HG03442 (cell line): Measurements from ENCODE around the gene ATM.

Source experiments
- ATAC-seq: cut with Tn5 transposase; IDR thresholded peaks from one replicate; pipeline ENCODE4 v1.9.1; 2021; ENCODE audit warnings: mild to moderate bottlenecking, moderate library complexity; ENCODE audit not compliant: unreplicated experiment

Gene ATM

DNA sequence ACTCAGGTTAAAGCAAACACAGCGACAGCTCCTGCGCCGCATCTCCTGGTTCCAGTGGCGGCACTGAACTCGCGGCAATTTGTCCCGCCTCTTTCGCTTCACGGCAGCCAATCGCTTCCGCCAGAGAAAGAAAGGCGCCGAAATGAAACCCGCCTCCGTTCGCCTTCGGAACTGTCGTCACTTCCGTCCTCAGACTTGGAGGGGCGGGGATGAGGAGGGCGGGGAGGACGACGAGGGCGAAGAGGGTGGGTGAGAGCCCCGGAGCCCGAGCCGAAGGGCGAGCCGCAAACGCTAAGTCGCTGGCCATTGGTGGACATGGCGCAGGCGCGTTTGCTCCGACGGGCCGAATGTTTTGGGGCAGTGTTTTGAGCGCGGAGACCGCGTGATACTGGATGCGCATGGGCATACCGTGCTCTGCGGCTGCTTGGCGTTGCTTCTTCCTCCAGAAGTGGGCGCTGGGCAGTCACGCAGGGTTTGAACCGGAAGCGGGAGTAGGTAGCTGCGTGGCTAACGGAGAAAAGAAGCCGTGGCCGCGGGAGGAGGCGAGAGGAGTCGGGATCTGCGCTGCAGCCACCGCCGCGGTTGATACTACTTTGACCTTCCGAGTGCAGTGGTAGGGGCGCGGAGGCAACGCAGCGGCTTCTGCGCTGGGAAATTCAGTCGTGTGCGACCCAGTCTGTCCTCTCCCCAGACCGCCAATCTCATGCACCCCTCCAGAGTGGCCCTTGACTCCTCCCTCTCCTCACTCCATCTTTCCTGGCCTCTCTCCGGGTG lies at the start of gene ATM, which contains the start of gene NPAT:
Gene ATM (plus strand): TSS at position 494 of the 774 bp plus-strand sequence. CDS start 4,558 bp downstream, outside the sequence.
Gene NPAT (minus strand): TSS at position 65 of the 774 bp plus-strand sequence. CDS start 102 bp downstream, outside the sequence.
- peak; percentile 80 for ATAC-seq

- ATAC-seq = no peak
These were observed 45.3 kb upstream of the ATM start for GRCh38 chr11:108177570-108177969.

DNA sequence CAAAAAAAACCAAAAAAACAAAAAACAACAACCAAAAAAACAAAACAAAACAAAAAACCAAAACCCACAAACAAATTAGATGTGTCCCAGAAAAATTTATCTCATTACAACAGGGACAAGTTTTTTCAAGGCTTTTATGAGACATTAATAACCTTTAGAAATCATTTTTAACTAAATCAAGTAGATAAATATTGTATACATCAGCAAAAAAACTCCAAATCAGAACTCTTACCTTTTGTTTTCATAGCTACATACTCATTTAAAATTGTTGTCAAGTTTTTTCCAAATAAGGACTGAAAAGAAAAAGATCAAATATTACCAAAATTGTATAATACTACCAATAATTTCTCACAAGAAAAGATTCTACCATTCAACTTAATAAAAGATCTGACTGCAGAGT lies 29.1 kb upstream of the ATM start:
- ATAC-seq = no peak

GRCh38 chr11:108196901-108197300 lies 26.0 kb upstream of the ATM start:
- no peak for ATAC-seq

DNA sequence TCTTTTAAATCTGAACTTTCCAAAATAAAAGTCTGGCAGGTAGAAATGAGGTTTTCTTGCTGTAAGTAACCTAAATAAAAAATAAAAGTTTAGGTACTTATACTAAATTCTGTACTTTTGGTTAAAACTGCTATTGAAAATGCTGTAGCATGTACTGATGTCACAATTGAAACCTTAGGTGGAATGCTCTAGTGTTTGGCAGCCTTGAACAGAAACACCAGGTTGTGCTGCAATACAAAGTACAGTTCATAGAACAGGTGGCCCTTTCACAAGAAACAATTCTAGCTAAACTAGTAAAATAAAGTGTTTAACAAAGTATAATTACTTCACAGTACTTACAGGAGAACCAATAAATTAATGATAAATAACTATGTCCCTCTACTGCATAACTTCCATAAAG lies 25.5 kb upstream of the ATM start:
- ATAC-seq = no peak

DNA sequence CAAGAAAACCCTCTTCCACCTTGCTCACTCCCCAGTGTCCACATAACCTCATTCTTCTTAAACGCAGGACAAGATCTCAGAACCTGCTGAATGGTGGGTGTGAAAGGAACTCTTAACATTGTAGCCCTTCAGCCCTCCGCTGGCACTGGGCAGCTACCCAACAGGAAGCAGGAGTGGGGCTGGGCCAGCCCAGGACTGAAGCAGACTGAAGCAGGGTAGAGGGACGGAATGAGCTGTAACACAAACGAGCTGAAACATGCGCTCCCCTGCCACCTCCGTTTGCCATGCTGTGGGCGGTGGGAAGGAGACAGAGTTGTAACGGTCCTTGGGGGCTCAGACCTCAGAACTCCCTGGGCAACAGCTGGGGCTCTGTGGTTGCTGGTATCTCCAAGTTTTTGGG lies 24.0 kb upstream of the ATM start:
- no peak for ATAC-seq

GRCh38 chr11:108199446-108200321 lies 23.2 kb upstream of the ATM start:
- ATAC-seq = peak; percentile 86

GRCh38 chr11:108203075-108203474 lies 19.8 kb upstream of the ATM start:
- no peak for ATAC-seq

DNA sequence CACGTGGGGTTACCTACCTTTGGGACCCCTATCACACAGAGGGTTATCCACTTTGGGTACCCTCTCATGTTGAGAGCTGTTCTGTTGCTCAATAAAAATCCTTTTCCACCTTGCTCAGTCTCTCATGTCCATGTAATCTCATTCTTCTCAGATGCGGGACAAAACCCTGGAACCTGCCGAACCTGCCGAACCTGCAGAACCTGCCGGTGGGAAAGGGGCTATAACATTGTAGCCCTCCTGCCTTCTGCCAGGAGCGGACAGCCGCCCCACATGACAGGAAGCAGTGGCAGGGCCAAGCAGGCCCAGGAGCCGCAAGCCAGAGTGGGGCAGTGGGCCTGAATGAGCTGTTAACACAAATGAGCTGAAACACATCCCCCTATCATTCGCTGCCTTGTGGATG lies 18.5 kb upstream of the ATM start:
- no peak for ATAC-seq

DNA sequence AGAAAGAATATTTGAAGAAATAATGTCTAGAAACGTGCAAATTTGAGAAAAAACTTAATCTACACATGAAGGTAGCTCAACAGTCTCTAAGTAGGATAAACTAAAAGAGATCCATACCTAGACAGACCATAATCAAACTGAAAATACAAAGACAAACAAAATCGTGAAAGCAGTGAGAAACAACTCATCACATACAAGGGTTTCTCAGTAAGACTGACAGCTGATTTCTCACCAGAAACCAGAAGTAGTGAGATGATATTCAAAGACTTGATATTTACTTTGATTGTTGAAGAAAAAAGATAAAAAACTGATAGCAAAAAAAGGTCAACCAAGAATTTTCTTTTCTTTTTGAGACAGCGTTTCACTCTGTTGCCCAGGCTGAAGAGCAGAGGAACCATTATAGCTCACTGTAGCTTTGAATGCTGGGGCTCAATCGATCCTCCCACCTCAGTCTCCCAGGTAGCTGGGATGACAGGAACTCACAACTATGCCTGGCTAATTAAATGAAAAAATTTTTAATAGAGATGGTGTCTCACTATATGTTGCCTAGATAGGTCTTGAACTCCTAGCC lies 17.9 kb upstream of the ATM start:
- ATAC-seq = no peak

- no peak for ATAC-seq
These were observed 16.7 kb upstream of the ATM start for GRCh38 chr11:108206171-108206570.

GRCh38 chr11:108206969-108207682 lies 15.7 kb upstream of the ATM start:
- ATAC-seq = no peak

DNA sequence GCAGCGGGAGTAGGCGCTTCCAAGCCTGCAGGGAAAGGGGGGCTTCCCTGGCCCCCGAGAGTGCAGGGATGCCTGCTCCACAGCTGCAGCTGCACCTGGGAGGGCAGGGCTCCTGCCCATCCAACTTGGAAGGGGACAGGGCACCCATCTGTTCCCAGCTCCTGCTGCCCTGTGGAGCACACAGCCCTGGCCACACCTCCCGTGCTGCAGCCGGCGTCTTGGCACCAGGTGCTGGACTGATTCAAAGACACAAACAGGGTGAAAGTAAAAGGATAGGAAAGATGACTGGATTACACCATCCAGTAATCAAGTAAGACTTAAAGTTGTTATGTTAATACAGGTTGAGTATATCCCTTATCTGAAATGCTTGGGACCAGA lies 15.2 kb upstream of the ATM start:
- no peak for ATAC-seq

DNA sequence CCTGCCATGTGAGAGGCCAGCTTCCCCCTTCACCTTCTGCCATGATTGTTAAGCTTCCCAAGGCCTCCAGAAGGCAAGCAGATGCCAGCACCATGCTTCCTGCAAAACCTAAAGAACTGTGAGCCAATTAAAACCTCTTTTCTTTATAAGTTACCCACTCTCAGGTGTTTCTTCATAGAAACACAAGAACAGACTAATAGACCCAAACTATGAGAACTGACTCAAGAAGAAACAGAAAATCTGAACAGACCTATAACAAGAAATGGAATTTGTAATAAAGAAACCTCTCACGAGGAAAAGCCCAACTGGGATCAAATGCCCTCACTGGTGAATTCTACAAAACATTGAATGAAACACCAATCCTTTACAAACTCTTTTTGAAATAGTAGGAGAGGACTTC lies 12.4 kb upstream of the ATM start:
- no peak for ATAC-seq

- ATAC-seq = no peak
These were observed 9.1 kb upstream of the ATM start for GRCh38 chr11:108213784-108214183.

GRCh38 chr11:108216988-108217387 lies 5.9 kb upstream of the ATM start:
- no peak for ATAC-seq

DNA sequence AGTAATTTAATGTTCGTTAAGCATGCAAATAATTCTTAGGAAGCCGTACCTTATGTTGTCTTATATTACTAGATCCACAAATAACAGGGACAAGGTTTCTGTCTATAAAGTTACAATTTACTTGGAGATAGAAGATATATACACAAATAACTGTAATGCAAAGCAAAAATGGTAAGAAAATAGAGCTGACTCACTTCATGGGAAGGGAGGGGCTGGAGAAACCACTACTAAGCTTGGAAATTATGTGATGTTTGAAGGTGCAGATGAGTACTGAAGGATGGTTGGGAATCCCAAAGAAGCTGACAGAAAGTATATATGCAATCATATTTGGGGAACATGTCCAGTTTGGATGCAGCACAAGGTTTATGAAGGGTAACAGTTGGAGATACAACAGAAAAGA lies 4.4 kb upstream of the ATM start:
- ATAC-seq = no peak

DNA sequence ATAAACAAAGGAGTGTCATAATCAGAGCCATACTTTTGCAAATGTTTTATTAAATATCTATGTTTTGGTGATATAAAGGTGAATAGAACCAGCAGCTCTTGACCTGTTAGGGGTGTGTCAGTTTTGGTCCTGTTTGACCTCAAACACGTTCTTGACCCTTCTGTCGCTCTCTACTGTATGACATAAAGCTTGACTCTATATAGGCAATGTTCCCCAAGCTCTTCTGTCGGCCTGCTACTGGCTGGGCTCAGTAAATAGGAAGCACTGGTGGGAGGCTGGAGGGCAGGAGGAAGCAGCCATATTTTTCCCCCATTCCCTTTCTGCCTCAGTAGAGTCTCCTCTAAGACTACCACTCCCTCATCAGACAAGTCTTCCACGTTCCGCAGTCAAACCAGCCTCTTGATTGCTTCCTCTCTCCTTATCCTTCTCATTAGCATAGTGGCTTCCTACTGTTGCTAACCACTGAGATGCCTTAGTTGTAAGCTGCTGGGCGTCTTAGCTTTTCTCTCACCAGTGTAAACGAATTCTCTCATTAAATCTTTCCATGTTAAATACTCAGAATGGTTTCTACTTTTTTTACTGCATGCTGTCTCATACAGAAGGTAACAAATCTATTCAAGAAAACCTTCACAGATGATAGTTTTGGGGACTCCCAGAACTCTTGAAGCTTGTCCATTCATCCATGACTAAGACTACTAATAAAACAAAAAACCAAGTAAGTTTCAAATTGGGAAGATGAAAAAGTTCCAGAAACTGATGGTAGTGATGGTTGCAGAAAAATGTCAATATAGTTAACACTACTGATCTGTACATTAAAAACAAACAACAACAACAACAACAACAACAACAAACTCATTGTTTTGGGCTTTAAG lies 3.7 kb upstream of the ATM start:
- ATAC-seq = no peak

GRCh38 chr11:108220721-108221336 lies 2.0 kb upstream of the ATM start:
- ATAC-seq = no peak

DNA sequence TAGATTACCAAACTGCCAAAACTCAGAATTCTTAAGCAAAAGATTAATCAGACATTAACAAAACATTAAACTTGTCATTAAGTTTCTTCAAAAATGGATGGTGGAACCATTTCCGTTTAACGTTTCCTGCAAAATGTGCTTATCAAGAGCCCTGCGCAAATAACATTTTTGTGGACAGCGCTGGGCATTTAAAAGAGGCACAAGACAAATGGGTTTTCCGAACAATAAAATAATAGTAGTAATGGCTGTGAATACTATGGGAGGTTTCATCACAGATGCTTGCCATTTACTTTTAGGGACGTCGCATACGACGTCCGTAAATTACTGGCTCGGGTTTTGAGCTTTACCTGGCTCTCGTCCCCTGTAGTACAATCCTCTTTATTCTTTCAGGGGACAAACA lies 1.5 kb upstream of the ATM start:
- ATAC-seq = no peak
